Erythroblast (primary cell): ENCODE measurements around the gene EFCAB13.

Experiments used
- GATA1 ChIP-seq: IDR thresholded peaks from 2 replicates; pipeline ENCODE4 v1.6.1; 2011; ENCODE audit warnings: low read depth, mild to moderate bottlenecking, control low read depth, low read length, moderate library complexity
- POLR2A ChIP-seq: IDR thresholded peaks from 2 replicates; pipeline ENCODE4 v1.6.1; 2011; ENCODE audit warnings: mild to moderate bottlenecking, low read length

DNA sequence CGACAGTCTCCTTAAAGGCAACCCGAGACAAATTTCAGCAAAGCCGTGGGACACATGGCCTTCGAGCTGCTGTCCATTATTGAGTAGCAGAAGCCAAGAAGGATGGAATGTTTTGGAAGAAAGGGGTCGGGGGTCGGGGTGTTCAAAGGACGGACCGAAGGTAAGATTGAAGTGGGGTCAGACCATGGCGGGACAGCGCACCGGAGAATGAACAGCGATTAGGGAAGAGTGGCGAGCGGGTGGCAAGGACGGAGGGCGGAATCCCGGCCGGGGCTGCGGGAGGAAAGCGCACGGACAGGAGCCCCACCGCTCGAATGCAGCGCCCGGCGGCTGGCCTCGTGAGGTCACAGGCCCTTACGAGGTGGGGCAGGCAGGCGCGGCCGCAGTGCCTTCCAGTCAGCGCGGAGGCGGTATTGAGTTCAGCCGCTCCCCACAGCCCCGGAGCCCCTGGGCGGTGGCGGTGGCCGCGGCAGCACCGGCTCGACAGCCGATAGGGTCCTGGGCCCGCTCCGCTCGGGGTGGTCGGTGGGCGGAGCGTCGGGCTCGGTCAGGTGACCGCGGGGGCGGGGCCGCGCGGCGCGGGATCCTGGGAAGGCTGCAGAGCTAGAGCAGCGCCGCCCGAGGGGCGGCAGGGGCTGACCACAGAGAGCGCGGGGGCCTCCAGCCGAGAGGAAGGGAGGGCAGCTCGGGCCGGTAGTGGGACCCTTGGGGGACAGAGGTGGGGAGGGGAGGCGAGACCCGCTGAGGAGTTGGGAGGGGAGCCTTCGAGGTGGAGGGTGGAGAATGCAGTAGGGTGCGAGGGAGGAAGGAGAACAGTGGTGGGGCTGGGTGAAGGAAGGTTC, at the start of gene EFCAB13:
- peak; percentile 96 for TF ChIP-seq POLR2A
- TF ChIP-seq GATA1 = no peak
